Measurements from ENCODE around the gene PRTFDC1. TPM values are rescaled to one million over a fixed set of nuclear protein-coding genes. Genes with fewer than 3 reads are reported as not detected.

Gene PRTFDC1
- total and polyA plus RNA-seq, 2 donors (not counting 3 experiments of a cell fraction or from before 2014, with no cell fraction given) = 22.0 to 27.0 TPM

GRCh38 chr10:24813856-24814255 is 138.6 kb downstream of the PRTFDC1 start:
- Histone ChIP-seq H3K4me3 (replicated peaks in 1 of 3; ENCODE audit: insufficient read depth in 1 of 3, low read depth in 1 of 3, low read length in 3 of 3) (no peak overlapping the region), H3K36me3 (ENCODE audit: control insufficient read depth in 2 of 2, extremely low read depth in 1 of 2, insufficient read depth in 2 of 2, low read length in 2 of 2) (no peaks in the 10 kb centered on the region), H3K79me2 (ENCODE audit: control insufficient read depth, insufficient read depth, low read length) (no peaks in the 10 kb centered on the region), H3K9me1 (replicated peaks; ENCODE audit: control insufficient read depth, extremely low read depth, insufficient read depth, low read length) (no peaks in the 10 kb centered on the region), H2AFZ (ENCODE audit: low read depth, low read length) (no peak overlapping the region), H3K4me2 (ENCODE audit: insufficient read depth, low read length) (no peak overlapping the region), H3K27me3 (ENCODE audit: control insufficient read depth in 2 of 2, insufficient read depth in 2 of 2, low read length in 2 of 2) (no peaks in the 10 kb centered on the region), H4K20me1 (replicated peaks; ENCODE audit: control insufficient read depth, extremely low read depth, insufficient read depth, low read length) (no peaks in the 10 kb centered on the region), H3K9me3 (replicated peaks; ENCODE audit: control insufficient read depth, insufficient read depth, low read length) (no peaks in the 10 kb centered on the region), H3K27ac (ENCODE audit: insufficient read depth, low read depth, low read length) (no peak overlapping the region), H3K4me1 (ENCODE audit: control insufficient read depth, extremely low read depth, insufficient read depth, low read length) (peaks cover 6% of the 10 kb centered on the region), H3K9ac (replicated peaks; ENCODE audit: extremely low read depth, insufficient read depth, low read length) (no peak overlapping the region)
- ChIA-PET POLR2A (no interaction called here), CTCF (interaction anchor here (1.2 kb wide), 1 partner anchor 134 kb away, joined by 3 read pairs; no protein-coding TSS in a partner anchor)
- TF ChIP-seq JUN (IDR thresholded peaks at IDR 0.05; ENCODE audit: borderline replicate concordance, insufficient read depth, insufficient read length, low read depth) (no peak), POLR2AphosphoS5 (IDR thresholded peaks at IDR 0.05; ENCODE audit: insufficient read depth, low read depth, low read length) (no peak), MYC (IDR thresholded peaks at IDR 0.05; ENCODE audit: low read depth, low read length) (no peak), MAX (IDR thresholded peaks at IDR 0.05; ENCODE audit: insufficient read depth, insufficient read length) (no peak), CTCF (IDR thresholded peaks at IDR 0.05; ENCODE audit: extremely low read depth in 1 of 2, insufficient read depth in 1 of 2, low read depth in 1 of 2, low read length in 2 of 2) (no peak), GATA2 (IDR thresholded peaks at IDR 0.05; ENCODE audit: insufficient read depth, insufficient read length, low read depth, low read length) (no peak)
- no peak for FAIRE-seq
- DNase-seq (ENCODE audit: low read depth, low spot score) = no peak
- dilution Hi-C loops (cut with MboI; ENCODE audit: extremely low pct_ligation_motif_present, low sequenced_read_pairs) = no loop called here
- intact Hi-C loops (cut with micrococcal nuclease) = no loop called here
- no TSS peak for BruUV-seq (replicated peaks)

Data from endothelial cell of umbilical vein (primary cell).